Adrenal gland (tissue), 12 donors: ENCODE results near the gene SKA3. TPM values are rescaled to one million over a fixed set of nuclear protein-coding genes. Genes with fewer than 3 reads are reported as not detected.
"Not testable (repeated sequence)": the region's sequence is repeated elsewhere in the genome, so short reads cannot be mapped to it uniquely, and the experiment has no call there.

Experiments used
- DNase-seq, 7 donors: peaks; one replicate each; pipeline ENCODE4 v3.0.0-alpha.2; 2019 to 2020
- H3K27ac ChIP-seq, 5 donors: fragments of 200-600 bp; sonication (generic) in 4 of 5; 1 replicate in 3 of 5; 2 replicates in 2 of 5; pipeline versions ENCODE4 v1.5.1 to v1.8.0; 2016 to 2020; ENCODE audit warnings: mild to moderate bottlenecking in 1 of 5
- H3K27me3 ChIP-seq: fragments of 200-600 bp; 2 replicates; pipeline ENCODE4 v1.8.0; 2021
- H3K36me3 ChIP-seq, 2 donors: fragments of 200-600 bp; replicated peaks in 1 of 2; 1 replicate in 1 of 2; 2 replicates in 1 of 2; pipeline versions ENCODE4 v1.5.1 to v1.8.0; 2018 to 2022
- H3K4me1 ChIP-seq, 2 donors: fragments of 200-600 bp; replicated peaks in 1 of 2; 1 replicate in 1 of 2; 2 replicates in 1 of 2; pipeline versions ENCODE4 v1.5.1 to v1.8.0; 2018 to 2021
- H3K4me3 ChIP-seq, 4 donors: fragments of 200-600 bp; sonication (generic) in 3 of 4; one replicate each; pipeline ENCODE4 v1.5.1; 2016 to 2018
- H3K9me3 ChIP-seq, 3 donors: fragments of 200-600 bp; sonication (generic) in 1 of 3; replicated peaks in 1 of 3; 1 replicate in 2 of 3; 2 replicates in 1 of 3; pipeline versions ENCODE4 v1.5.1 to v1.8.0; 2016 to 2021
- CTCF ChIP-seq, 6 experiments: fragments of 450-650 bp in 4 of 6; fragments of 200-600 bp in 2 of 6; sonication (generic) in 1 of 6; IDR thresholded peaks; 1 replicate in 5 of 6; 2 replicates in 1 of 6; pipeline versions ENCODE4 v1.5.1 to v1.8.0; 2016 to 2021; ENCODE audit warnings: antibody characterized with exemption in 6 of 6, mild to moderate bottlenecking in 2 of 6, moderate library complexity in 1 of 6
- POLR2A ChIP-seq, 2 donors: fragments of 450-650 bp; IDR thresholded peaks; one replicate each; pipeline ENCODE4 v1.6.1; 2017; ENCODE audit warnings: antibody characterized with exemption in 2 of 2, mild to moderate bottlenecking in 2 of 2, moderate library complexity in 1 of 2
- WGBS, 4 donors: extraction: QIAGEN DNeasy Blood & Tissue Kit in 2 of 4; methylation state at CpG; one replicate each; pipeline versions ENCODE4 v1.1.5 to v1.1.7; 2013 to 2017; 5-methylcytosine and 5-hydroxymethylcytosine counted together
- intact Hi-C, 2 donors: fragments of 100-400 bp; cut with DNase I; formaldehyde crosslinking; loops; one replicate each; pipeline versions ENCODE4 v1.14.1 to v1.15.0; 2022 to 2023
- polyA plus RNA-seq, 3 donors: library from polyadenylated mRNA; stranded (reverse); fragments of 200-250 nt in 2 of 3; fragments of 350-450 nt in 1 of 3; fragmentation: Illumina TruSeq in 1 of 3; extraction: RNeasy Lipid Tissue Mini Kit (QIAGEN cat#74804) in 1 of 3; gene quantifications; one replicate each; pipeline ENCODE4 v1.2.3, GENCODE V29; 2013 to 2014
- total RNA-seq, 9 donors: library from RNA; depleted of rRNA in 4 of 9; stranded (reverse); fragments of >200 nt in 4 of 9; fragments of 120-200 nt in 1 of 9; fragmentation: NEBNext Ultra II Directional in 1 of 9; extraction: Animal tissue kit (Norgen Biotek cat#: 25700) in 1 of 9; gene quantifications; one replicate each; pipeline versions ENCODE4 v1.1.0 to v1.2.4, GENCODE V29; 2013 to 2023
- donor health status: healthy with polysubstance abuse.
- donor health status: Bipolar disorder and iron deficiency.
- donor health status: DM: yes; HTN: yes; CAD: no.
- donor health status: DM: no; HTN: no; CAD: no.
- donor health status: DM: no; HTN: no; CAD: no.
- donor health status: DM: yes; HTN: yes; CAD: no.

The SKA3 gene
- total and polyA plus RNA-seq, 12 donors: 0.16 to 4.7 (median 0.90) TPM; not detected in 1

- H3K36me3 ChIP-seq: no peaks in the 10 kb centered on the region
- H3K4me1 ChIP-seq: no peaks in the 10 kb centered on the region
- H3K4me3 ChIP-seq: no peak overlapping the region
- intact Hi-C loops: no loop called here
- H3K27me3 ChIP-seq: peaks cover 3% of the 10 kb centered on the region
- no peak overlapping the region for H3K27ac ChIP-seq
- no peaks in the 10 kb centered on the region for H3K9me3 ChIP-seq
- DNase-seq: no peak
- WGBS, 4 donors: 61 to 64% (median 62%) methylated on average over 3 of the region's 3 CpGs
- no peak for TF ChIP-seq POLR2A (IDR thresholded peaks at IDR 0.05)
- no peak for TF ChIP-seq CTCF (IDR thresholded peaks at IDR 0.05)
Observed at GRCh38 chr13:21219036-21219381, 42.7 kb upstream of the SKA3 start.

GRCh38 chr13:21218351-21219035 lies 42.1 kb upstream of the SKA3 start:
- TF ChIP-seq POLR2A (IDR thresholded peaks at IDR 0.05) (no peak), CTCF (IDR thresholded peaks at IDR 0.05) (no peak)
- H3K4me1 ChIP-seq: no peaks in the 10 kb centered on the region
- DNase-seq: no peak
- H3K36me3 ChIP-seq: no peaks in the 10 kb centered on the region
- no peak overlapping the region for H3K27ac ChIP-seq
- intact Hi-C loops: no loop called here
- 52 to 60% (median 55%) methylated on average over 7 of the region's 7 CpGs for WGBS, 4 donors
- no peak overlapping the region for H3K4me3 ChIP-seq
- H3K9me3 ChIP-seq: no peaks in the 10 kb centered on the region
- H3K27me3 ChIP-seq: peaks cover 3% of the 10 kb centered on the region

GRCh38 chr13:21216332-21216731 lies 40.0 kb upstream of the SKA3 start:
- intact Hi-C loops: no loop called here
- Histone ChIP-seq H3K9me3 (no peaks in the 10 kb centered on the region), H3K4me1 (no peaks in the 10 kb centered on the region), H3K27ac (no peak overlapping the region), H3K36me3 (no peaks in the 10 kb centered on the region), H3K27me3 (peaks cover 3% of the 10 kb centered on the region), H3K4me3 (no peak overlapping the region)
- WGBS, 4 donors: 23 to 33% (median 29%) methylated on average over 13 of the region's 13 CpGs
- DNase-seq: no peak
- TF ChIP-seq POLR2A (IDR thresholded peaks at IDR 0.05): no peak
- TF ChIP-seq CTCF (IDR thresholded peaks at IDR 0.05): no peak

- H3K4me3 ChIP-seq, H3K4me1 ChIP-seq, H3K27ac ChIP-seq, H3K27me3 ChIP-seq, DNase-seq, intact Hi-C loops, H3K36me3 ChIP-seq, H3K9me3 ChIP-seq: not testable (repeated sequence)
- WGBS, 4 donors: 79 to 93% (median 86%) methylated on average over 6 of the region's 6 CpGs
Observed at GRCh38 chr13:21215419-21215818, 39.1 kb upstream of the SKA3 start.

GRCh38 chr13:21212138-21212775 lies 35.9 kb upstream of the SKA3 start:
- intact Hi-C loops: no loop called here
- TF ChIP-seq POLR2A (IDR thresholded peaks at IDR 0.05) (no peak), CTCF (IDR thresholded peaks at IDR 0.05) (no peak)
- Histone ChIP-seq H3K9me3 (no peaks in the 10 kb centered on the region), H3K4me3 (no peak overlapping the region), H3K27ac (no peak overlapping the region), H3K36me3 (no peaks in the 10 kb centered on the region), H3K4me1 (no peaks in the 10 kb centered on the region), H3K27me3 (peaks cover 3% of the 10 kb centered on the region)
- no peak for DNase-seq
- WGBS, 4 donors: 75 to 84% (median 81%) methylated on average over 7 of the region's 7 CpGs
